ENCODE results near the gene URM1. TPM values are rescaled to one million over a fixed set of nuclear protein-coding genes. Genes with fewer than 3 reads are reported as not detected.
A peak's percentile ranks its signal among the peaks of the same experiment; 100 is the strongest.

The URM1 gene
- total RNA-seq, 1 donor from 2014 or later: 10.3 TPM

DNA sequence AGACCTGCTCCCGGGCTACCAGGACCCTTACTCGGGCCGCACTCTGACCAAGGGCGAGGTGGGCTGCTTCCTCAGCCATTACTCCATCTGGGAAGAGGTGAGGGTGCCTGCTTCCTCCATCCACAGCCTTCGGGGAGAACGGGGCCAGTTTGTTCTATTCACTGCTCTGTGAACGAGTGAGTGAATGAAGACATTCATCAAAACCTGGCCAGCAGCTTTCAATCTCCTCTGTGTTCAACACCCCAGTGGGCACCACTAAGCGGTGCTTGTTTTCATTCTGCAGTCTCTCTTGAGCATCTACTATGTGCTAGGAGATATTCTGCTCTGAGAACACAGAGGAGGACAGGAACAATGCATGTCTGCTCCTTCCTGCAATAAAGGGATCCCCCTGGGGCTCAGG lies 60.0 kb downstream of the URM1 start:
- H3K9me3 ChIP-seq (ENCODE audit: low read depth): no peaks in the 10 kb centered on the region
- Mint-ChIP-seq H3K4me1 (peaks cover 9% of the 10 kb centered on the region), H3K27ac (peak overlapping the region; percentile 51), H3K4me3 (no peak overlapping the region), H3K9me3 (no peaks in the 10 kb centered on the region), H3K36me3 (peaks cover 2% of the 10 kb centered on the region), H3K27me3 (ENCODE audit: insufficient read depth, low read depth) (peaks cover 2% of the 10 kb centered on the region)
- H3K79me2 ChIP-seq (ENCODE audit: low read depth): no peaks in the 10 kb centered on the region
- no peaks in the 10 kb centered on the region for H3K36me3 ChIP-seq
- no peaks in the 10 kb centered on the region for H3K27me3 ChIP-seq
- H3F3A ChIP-seq (ENCODE audit: low read depth): no peaks in the 10 kb centered on the region
- no peaks in the 10 kb centered on the region for H3K4me1 ChIP-seq
- no peak overlapping the region for H3K4me3 ChIP-seq
- TF ChIP-seq EZH2phosphoT487 (IDR thresholded peaks at IDR 0.05) (no peak), EZH2 (IDR thresholded peaks at IDR 0.05) (no peak)
- TF ChIP-seq, protein P1, sequence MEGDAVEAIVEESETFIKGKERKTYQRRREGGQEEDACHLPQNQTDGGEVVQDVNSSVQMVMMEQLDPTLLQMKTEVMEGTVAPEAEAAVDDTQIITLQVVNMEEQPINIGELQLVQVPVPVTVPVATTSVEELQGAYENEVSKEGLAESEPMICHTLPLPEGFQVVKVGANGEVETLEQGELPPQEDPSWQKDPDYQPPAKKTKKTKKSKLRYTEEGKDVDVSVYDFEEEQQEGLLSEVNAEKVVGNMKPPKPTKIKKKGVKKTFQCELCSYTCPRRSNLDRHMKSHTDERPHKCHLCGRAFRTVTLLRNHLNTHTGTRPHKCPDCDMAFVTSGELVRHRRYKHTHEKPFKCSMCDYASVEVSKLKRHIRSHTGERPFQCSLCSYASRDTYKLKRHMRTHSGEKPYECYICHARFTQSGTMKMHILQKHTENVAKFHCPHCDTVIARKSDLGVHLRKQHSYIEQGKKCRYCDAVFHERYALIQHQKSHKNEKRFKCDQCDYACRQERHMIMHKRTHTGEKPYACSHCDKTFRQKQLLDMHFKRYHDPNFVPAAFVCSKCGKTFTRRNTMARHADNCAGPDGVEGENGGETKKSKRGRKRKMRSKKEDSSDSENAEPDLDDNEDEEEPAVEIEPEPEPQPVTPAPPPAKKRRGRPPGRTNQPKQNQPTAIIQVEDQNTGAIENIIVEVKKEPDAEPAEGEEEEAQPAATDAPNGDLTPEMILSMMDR (IDR thresholded peaks at IDR 0.05): no peak
- H4K20me1 ChIP-seq (ENCODE audit: low read depth): no peaks in the 10 kb centered on the region
- H3K9ac ChIP-seq: no peak overlapping the region
- no peak overlapping the region for H2AFZ ChIP-seq (replicated peaks)
- no peak overlapping the region for H3K4me2 ChIP-seq
- H3K27ac ChIP-seq: no peak overlapping the region
- no peak for DNase-seq (ENCODE audit: low spot score)

DNA sequence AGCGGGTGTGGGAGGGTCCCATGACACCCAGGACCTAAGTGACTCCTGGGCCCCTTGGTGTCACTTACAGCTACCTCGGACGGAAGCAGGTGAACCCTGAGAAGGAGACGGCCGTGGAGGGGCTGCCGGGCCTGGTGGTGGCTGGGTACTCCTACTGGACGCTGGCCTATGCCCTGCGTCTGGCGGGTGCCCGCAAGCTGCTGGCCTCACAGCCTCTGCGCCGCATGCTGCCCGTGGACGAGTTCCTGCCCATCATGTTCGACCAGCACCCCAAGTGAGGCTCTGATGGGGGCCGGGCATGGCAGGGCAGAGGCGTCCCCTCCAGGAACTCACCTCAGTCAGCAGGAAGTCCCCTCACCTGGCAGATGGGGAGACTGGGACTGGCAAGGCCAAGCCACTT lies 63.2 kb downstream of the URM1 start:
- no peaks in the 10 kb centered on the region for H3K27me3 ChIP-seq
- no peaks in the 10 kb centered on the region for H3K36me3 ChIP-seq
- no peaks in the 10 kb centered on the region for H3K79me2 ChIP-seq (ENCODE audit: low read depth)
- H3K4me2 ChIP-seq: no peak overlapping the region
- no peak for DNase-seq (ENCODE audit: low spot score)
- no peaks in the 10 kb centered on the region for H3K4me1 ChIP-seq
- Mint-ChIP-seq H3K4me1 (peaks cover 2% of the 10 kb centered on the region), H3K9me3 (no peaks in the 10 kb centered on the region), H3K27ac (no peak overlapping the region), H3K36me3 (no peaks in the 10 kb centered on the region), H3K4me3 (no peak overlapping the region), H3K27me3 (ENCODE audit: insufficient read depth, low read depth) (peaks cover 4% of the 10 kb centered on the region)
- no peaks in the 10 kb centered on the region for H3K9me3 ChIP-seq (ENCODE audit: low read depth)
- H4K20me1 ChIP-seq (ENCODE audit: low read depth): no peaks in the 10 kb centered on the region
- no peak overlapping the region for H3K27ac ChIP-seq
- no peak overlapping the region for H2AFZ ChIP-seq (replicated peaks)
- no peak overlapping the region for H3K4me3 ChIP-seq
- H3K9ac ChIP-seq: no peak overlapping the region
- TF ChIP-seq EZH2phosphoT487 (IDR thresholded peaks at IDR 0.05): no peak
- TF ChIP-seq, protein P1 (IDR thresholded peaks at IDR 0.05): no peak
- TF ChIP-seq EZH2 (IDR thresholded peaks at IDR 0.05): no peak
- no peaks in the 10 kb centered on the region for H3F3A ChIP-seq (ENCODE audit: low read depth)

DNA sequence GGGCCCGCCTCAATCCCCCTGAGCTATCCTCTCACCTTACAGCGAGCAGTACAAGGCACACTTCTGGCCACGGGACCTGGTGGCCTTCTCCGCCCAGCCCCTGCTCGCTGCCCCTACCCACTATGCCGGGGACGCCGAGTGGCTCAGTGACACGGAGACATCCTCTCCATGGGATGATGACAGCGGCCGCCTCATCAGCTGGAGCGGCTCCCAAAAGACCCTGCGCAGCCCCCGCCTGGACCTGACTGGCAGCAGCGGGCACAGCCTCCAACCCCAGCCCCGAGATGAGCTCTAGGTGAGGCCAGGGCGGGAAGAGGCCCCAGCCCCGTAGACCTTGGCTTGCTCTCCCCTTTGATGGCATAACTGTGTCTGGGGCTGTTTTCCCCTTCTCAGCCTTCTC lies 64.4 kb downstream of the URM1 start:
- Histone ChIP-seq H2AFZ (replicated peaks) (no peak overlapping the region), H4K20me1 (ENCODE audit: low read depth) (no peaks in the 10 kb centered on the region), H3K27ac (no peak overlapping the region), H3K9ac (no peak overlapping the region), H3K27me3 (no peaks in the 10 kb centered on the region), H3F3A (ENCODE audit: low read depth) (no peaks in the 10 kb centered on the region), H3K4me3 (no peak overlapping the region), H3K4me2 (no peak overlapping the region), H3K4me1 (no peaks in the 10 kb centered on the region), H3K36me3 (no peaks in the 10 kb centered on the region), H3K79me2 (ENCODE audit: low read depth) (no peaks in the 10 kb centered on the region), H3K9me3 (ENCODE audit: low read depth) (no peaks in the 10 kb centered on the region)
- DNase-seq (ENCODE audit: low spot score): no peak
- Mint-ChIP-seq H3K4me1 (peaks cover 3% of the 10 kb centered on the region), H3K9me3 (no peaks in the 10 kb centered on the region), H3K36me3 (no peaks in the 10 kb centered on the region), H3K27me3 (ENCODE audit: insufficient read depth, low read depth) (peaks cover 5% of the 10 kb centered on the region), H3K4me3 (no peak overlapping the region), H3K27ac (no peak overlapping the region)
- TF ChIP-seq, protein P1 (IDR thresholded peaks at IDR 0.05): no peak
- TF ChIP-seq EZH2phosphoT487 (IDR thresholded peaks at IDR 0.05) (no peak), EZH2 (IDR thresholded peaks at IDR 0.05) (no peak)
